Upper lobe of right lung (tissue), 1 donor: ENCODE data around the gene SDC4. TPM values are rescaled to one million over a fixed set of nuclear protein-coding genes. Genes with fewer than 3 reads are reported as not detected.
A peak's percentile ranks its signal among the peaks of the same experiment; 100 is the strongest.

Experiments
- ATAC-seq: fragments of 200-7000 bp; cut with Tn5 transposase; one replicate; pipeline ENCODE4 v1.9.1; 2020; ENCODE audit warnings: mild to moderate bottlenecking, moderate library complexity
- DNase-seq: peaks from one replicate; pipeline ENCODE4 v3.0.0-alpha.2; 2020
- H3K27ac ChIP-seq: fragments of 200-600 bp; one replicate; pipeline ENCODE4 v1.8.0; 2022
- H3K27me3 ChIP-seq: fragments of 200-600 bp; one replicate; pipeline ENCODE4 v1.8.0; 2022; ENCODE audit warnings: mild to moderate bottlenecking
- H3K36me3 ChIP-seq: fragments of 200-600 bp; one replicate; pipeline ENCODE4 v1.8.0; 2022
- H3K4me1 ChIP-seq: fragments of 200-600 bp; one replicate; pipeline ENCODE4 v1.8.0; 2022
- H3K4me3 ChIP-seq: fragments of 200-600 bp; one replicate; pipeline ENCODE4 v1.8.0; 2022; ENCODE audit warnings: mild to moderate bottlenecking
- H3K9me3 ChIP-seq: fragments of 200-600 bp; one replicate; pipeline ENCODE4 v1.8.0; 2022
- CTCF ChIP-seq: fragments of 200-600 bp; IDR thresholded peaks from one replicate; pipeline ENCODE4 v1.8.0; 2022; ENCODE audit warnings: antibody characterized with exemption
- intact Hi-C: fragments of 100-400 bp; cut with DNase I; formaldehyde crosslinking; loops from one replicate; pipeline ENCODE4 v1.11.0; 2022
- long read RNA-seq: library from polyadenylated mRNA; unstranded; transcript quantifications from one replicate; pipeline ENCODE4 v2.0.0, GENCODE V29; 2021
- total RNA-seq: library from RNA; stranded (reverse); fragmentation: NEBNext Ultra II Directional; extraction: Animal tissue kit (Norgen Biotek cat#: 25700); gene quantifications from one replicate; pipeline ENCODE4 v1.2.1, GENCODE V29; 2021
- donor health status: DM: no; HTN: yes; CAD: no; lungs with severe emphysema.

SDC4 gene
- total RNA-seq: 345 TPM
- long read RNA-seq, transcript SDC4-201 (5 exons, 2,613 nt): major isoform, 48 of 128 reads
- long read RNA-seq, partial matches to known transcripts: 9 of 128 reads
- long read RNA-seq, other reads (novel, unspliced or antisense): 71 of 128 reads

- peaks cover 43% of the 10 kb centered on the region for H3K4me1 ChIP-seq
These were observed at the start of gene SDC4 for GRCh38 chr20:45347936-45348778. Gene SDC4, minus strand, starts transcription at chr20:45348424. Its CDS starts 40 bp downstream, at chr20:45348384.

GRCh38 chr20:45395114-45395415, 46.8 kb upstream of the SDC4 start:
- no peak overlapping the region for H3K4me3 ChIP-seq
- H3K36me3 ChIP-seq: no peaks in the 10 kb centered on the region
- no peaks in the 10 kb centered on the region for H3K4me1 ChIP-seq
- no peaks in the 10 kb centered on the region for H3K9me3 ChIP-seq
- no peak for DNase-seq
- no peaks in the 10 kb centered on the region for H3K27me3 ChIP-seq
- no peak overlapping the region for H3K27ac ChIP-seq
- peak; percentile 24 for ATAC-seq
- TF ChIP-seq CTCF: no peak
- intact Hi-C loops: no loop called here

More at GRCh38 chr20:45347936-45348778, at the start of gene SDC4:
- DNase-seq (peak; percentile 89), ATAC-seq (peak; percentile 81)
- Histone ChIP-seq H3K27me3 (no peaks in the 10 kb centered on the region), H3K27ac (peak within 1 kb of the TSS; percentile 86), H3K4me3 (peak within 1 kb of the TSS; percentile 67), H3K9me3 (no peaks in the 10 kb centered on the region), H3K36me3 (peaks cover 4% of the 10 kb centered on the region)
- no peak for TF ChIP-seq CTCF
- intact Hi-C loops: no loop called here

- TF ChIP-seq CTCF: no peak
These were observed 46.2 kb upstream of the SDC4 start for GRCh38 chr20:45394221-45395113.

GRCh38 chr20:45392733-45393132, 44.5 kb upstream of the SDC4 start:
- ATAC-seq (no peak), DNase-seq (no peak)
- no peaks in the 10 kb centered on the region for H3K27me3 ChIP-seq
- H3K4me1 ChIP-seq: no peaks in the 10 kb centered on the region
- intact Hi-C loops: no loop called here
- TF ChIP-seq CTCF: peak; percentile 14
- H3K4me3 ChIP-seq: no peak overlapping the region
- H3K27ac ChIP-seq: no peak overlapping the region
- no peaks in the 10 kb centered on the region for H3K9me3 ChIP-seq
- H3K36me3 ChIP-seq: no peaks in the 10 kb centered on the region

More at GRCh38 chr20:45394221-45395113, 46.2 kb upstream of the SDC4 start:
- Histone ChIP-seq H3K36me3 (no peaks in the 10 kb centered on the region), H3K27me3 (no peaks in the 10 kb centered on the region), H3K27ac (no peak overlapping the region), H3K4me3 (no peak overlapping the region), H3K4me1 (no peaks in the 10 kb centered on the region), H3K9me3 (no peaks in the 10 kb centered on the region)
- intact Hi-C loops: no loop called here
- ATAC-seq: no peak
- no peak for DNase-seq

GRCh38 chr20:45391559-45391958, 43.3 kb upstream of the SDC4 start:
- ATAC-seq (no peak), DNase-seq (no peak)
- Histone ChIP-seq H3K9me3 (no peaks in the 10 kb centered on the region), H3K4me1 (no peaks in the 10 kb centered on the region), H3K36me3 (no peaks in the 10 kb centered on the region), H3K27me3 (no peaks in the 10 kb centered on the region), H3K27ac (no peak overlapping the region), H3K4me3 (no peak overlapping the region)
- intact Hi-C loops: no loop called here
- TF ChIP-seq CTCF: no peak
